SIG-M5 (cell line): ENCODE data around the gene DNPH1.

Source experiments
- DNase-seq: peaks from one replicate; lab custom pipeline; 2025; lab: John Stamatoyannopoulos, UW

The DNPH1 gene, protein sequence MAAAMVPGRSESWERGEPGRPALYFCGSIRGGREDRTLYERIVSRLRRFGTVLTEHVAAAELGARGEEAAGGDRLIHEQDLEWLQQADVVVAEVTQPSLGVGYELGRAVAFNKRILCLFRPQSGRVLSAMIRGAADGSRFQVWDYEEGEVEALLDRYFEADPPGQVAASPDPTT

DNA sequence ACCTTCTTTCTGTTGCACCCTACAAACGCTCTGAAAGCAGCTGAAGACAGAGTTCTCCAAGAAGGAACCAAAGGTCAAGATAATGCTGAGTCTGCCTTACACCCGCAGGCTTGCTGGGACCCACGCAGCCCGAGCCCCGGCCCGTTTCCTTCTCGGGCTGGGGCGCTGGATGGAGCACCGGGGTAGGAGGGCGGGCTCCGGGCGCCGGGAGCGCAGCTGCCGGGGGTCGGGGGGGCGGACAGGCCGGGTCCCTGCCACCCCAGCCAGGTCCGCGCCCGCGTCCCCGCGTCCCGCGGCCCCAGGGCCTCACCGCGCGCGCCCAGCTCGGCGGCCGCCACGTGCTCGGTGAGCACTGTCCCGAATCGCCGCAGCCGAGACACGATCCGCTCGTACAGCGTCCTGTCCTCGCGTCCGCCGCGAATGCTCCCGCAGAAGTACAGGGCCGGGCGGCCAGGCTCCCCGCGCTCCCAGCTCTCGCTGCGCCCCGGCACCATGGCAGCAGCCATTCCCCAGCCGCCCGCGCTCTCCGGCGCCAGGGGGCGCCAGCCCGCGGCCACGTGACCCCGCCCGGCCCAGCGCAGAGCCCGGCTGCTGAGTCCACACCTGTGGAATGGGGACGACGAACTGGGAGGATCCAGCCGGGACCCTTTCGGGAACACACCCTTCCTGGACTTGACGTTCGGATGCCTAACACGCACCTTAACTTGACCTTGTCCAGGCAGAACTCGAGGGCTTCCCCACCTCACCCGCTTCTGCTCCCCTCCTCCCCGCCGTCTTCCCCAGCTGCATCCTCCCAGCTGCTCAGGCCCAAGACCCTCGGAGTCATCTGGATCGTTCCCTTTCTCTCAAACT, at the start of gene DNPH1:
TSS of gene DNPH1 (minus strand) at position 531 of the 852 bp plus-strand sequence. CDS start at position 506, 25 bp downstream.
- no peak for DNase-seq

DNA sequence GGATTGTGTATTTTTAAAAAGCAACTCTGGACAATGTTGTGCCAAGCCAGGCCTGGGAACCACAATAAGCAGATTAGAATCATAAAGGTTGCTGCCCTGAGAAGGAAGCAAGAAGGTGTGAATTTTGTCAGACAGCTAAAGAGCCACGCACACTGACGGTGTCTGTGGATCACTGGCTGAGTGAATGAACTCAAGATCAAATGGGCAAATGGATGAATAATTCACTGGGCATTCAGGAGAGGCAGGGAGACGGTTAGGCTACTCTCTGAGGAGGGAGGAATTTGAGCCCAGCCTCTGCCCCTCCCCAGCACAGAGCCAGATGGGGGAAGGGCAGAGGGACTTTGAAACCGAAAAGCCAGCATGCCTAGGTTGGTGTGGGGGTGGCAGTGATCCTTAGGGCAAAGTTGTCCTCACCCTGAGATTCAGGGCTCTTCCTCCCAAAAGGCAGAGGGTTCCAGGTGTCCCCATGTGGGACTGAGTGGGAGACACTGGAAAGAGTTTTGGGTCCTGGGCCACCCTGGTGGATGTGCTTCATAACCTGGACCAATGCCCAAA, 49.3 kb upstream of the DNPH1 start:
- DNase-seq: no peak

DNA sequence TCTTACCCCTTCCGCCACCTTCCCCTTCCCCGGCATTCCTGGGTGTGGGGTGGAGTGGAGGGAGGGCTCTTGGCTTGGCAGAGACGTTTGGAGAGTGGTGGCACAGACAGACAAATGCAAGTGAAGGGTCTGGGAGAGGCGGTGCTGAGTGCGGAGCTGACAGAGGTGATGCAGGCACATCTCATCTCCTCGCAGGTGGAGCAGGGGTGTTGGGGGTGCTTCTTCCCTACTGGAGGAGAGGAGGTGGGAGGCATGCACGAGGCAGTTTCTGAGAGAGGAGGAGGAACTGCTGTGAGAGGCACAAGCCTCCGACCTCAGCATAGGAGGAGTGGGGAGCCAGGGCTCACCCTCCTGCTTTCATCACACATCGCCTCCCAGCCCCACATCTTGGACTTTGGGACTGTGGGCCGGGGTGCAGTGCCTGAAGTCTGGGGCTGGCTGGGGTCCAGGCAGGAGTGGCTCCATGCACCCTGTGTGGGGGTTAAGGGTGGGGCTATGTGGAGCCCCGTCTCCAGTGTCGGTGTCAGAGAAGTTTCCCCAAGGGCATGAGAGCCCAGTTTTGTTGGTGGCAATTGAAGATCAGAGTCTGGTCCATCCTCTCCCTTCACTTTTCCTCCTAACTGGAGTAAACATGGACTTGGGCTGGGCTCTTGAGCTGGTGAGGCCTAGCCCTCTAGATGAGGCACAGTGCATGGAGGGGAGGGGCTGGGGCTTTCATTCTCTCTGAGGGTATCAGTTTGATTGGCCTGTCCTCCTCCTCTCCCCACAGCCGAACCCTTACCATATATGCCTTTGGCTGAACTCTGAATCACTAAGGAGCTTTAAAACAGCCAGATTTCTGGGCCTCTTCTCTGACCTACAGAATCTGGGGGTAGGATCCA, 48.6 kb upstream of the DNPH1 start:
- no peak for DNase-seq

DNA sequence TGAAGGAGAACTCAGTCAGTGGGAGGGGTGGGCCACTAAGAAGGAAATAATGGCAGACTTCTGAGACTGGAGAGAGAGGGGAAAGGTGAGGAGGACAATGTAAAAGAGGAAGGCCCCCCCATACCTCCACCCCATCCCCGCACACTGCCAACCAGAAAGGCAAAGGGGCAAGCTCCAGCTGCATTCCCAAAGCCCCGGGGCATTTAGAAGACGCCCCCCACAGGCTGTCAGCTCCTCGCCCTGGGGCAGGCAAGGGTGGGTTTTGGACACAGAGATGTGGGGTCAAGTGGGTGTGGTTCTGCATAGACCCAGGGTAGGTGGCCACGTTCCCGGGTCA, 48.0 kb upstream of the DNPH1 start:
- no peak for DNase-seq

DNA sequence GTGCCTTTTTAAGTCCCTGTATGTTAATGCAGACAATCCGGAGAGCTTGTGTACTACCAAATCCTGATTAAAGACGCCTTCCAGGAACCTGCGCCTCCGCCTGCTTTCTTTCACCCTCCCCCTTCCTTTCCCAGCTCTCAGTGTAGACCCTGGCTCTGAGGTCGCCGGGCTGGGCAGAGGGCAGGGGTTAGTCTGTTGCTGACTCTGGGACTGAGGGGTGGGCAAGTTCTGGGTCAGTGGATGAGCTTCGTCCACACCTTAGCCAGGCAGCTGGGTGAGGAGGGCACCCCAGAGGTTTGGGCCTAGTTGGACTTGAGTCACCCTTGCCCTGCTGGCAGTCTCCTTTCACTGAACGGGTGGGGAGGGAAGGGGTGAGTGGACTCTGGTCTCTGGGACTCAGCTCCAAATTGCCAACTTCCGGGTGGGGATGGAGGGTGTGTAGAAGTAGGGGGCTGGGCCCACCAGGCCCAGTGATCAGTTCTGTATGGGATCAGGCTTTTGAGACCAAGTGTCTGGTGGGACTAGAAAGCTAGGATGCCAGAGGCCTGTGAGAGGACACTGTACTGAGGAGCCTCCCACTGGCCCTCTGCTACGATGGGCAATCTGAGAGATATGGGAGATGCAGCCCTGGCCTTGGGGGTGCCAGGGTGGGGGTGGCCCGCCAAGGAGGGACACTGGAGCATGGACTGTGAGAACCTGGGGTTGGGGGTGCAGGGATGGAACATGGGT, 47.5 kb upstream of the DNPH1 start:
- DNase-seq: no peak

DNA sequence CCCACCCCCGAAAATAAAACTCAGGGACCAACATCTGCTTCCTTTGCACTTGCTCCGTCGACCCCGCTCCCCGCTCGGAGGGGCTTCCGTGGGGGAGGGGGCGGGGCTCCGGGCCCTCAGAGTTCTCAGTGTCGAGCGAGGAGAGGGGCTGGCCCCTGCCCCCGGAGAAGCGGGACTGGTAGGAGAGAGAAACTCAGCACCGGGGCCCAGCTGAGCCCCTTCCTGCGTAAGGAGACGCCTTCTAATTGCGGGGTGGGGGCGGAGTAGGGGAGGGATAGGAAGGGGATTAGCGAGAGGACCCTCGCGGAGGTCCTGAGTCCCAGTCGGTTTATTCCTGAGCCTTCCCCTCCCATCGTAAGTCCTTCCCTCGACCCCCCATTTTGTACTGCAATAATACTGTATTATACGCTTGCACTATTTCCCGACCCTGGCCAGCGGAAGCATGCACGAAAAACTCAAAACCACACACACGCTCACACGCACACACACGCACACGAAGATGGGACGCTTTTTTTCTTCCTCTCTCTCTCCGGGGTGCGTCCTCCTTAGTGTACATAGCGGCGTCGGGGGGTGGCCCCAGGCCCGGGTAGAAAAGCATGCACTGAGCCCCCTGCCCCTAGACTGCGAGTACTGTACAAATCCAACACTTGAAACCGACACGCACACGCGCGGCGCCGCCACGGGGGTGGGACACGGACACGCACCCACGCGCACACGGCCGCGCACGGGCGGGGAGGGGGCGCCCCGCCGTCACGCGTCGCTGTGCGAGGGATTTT, 46.7 kb upstream of the DNPH1 start:
- no peak for DNase-seq

DNA sequence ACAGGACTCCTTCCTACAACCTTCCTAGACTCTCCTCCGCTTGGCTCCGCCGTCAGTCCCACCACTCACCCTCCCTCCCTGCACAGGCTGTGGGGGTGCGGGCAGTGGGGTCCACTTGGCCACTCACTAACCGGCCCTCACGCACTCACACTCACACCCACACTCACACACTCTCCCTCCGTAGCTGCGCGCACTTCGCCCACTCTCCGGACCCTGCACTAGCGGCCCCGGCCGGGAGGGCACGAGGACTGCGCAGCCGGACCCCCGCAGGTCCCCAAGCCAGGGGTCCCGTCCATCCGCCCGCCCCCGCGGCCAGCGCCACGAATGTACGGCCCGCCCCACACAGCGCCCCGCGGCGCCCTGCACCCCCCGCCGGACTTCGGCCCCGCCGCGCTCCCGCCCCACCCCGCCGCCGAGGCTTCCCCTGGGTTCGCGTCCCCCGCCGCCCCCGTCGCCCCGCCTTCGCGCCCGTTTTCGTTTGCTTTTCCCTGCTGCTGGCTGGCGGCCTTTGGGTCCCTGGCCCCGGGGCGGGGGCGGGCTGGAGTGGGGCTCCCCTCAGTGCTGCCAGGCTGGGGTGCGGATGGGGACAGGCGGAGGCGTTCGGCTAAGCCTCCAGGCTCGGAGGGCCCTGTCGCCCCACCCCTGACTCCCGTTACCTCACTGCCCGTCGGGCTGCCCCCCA, 45.8 kb upstream of the DNPH1 start:
- DNase-seq: no peak

DNA sequence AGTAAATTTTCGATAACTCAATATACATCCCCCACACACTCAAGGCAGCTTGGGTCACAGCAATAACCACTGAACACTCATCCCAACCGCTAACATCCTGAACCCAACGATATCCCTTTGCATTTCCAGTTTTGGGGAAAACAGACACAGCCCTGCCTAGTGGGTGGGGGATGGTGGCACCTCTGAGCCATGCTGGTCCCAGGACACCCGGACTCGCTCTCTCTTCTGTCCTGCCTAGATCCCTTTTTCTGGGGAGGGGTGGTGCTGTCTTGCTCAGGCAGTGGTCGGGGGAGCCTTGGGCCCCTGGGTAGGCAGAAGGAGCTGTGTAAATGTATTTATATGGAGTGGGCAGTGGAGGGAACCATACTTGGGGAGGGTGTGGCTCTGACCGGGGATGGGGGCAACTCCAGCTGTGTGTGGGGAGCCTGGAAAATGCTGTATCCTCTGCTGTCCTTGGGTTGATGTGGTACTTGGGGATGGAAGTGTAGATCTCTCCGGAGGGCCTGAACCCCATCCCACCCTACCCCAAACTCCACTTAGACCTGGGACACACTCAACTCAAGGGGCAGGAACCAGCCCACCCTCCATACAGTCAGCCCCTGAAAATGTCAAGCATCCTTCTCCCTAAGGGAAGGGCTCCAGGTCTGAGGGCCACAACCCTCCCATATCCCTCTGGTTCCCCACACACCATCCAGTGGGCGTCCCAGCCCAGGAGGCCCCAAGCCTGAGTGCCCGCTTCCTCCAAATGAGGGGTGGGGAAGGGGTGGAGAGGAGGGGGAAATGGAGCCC, 45.0 kb upstream of the DNPH1 start:
- DNase-seq: no peak

DNA sequence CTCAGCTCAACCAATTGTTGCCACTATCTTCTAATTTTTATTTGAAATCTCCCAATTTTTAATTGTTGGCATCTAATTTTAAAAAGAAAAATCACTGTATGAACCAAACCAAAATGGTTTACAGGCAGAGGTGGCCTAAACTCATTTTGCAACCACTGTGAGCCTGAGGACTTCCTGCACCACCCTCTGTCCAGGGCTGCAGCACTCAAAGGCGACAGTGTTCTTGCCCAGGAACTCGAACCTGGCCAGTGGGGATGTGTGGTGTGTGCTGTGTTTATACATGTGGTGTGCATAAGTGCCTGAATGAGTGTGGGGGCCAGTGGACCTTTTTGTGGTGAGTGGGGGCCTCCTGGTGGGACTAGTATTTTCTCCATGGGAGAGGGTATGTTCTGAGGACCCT, 44.4 kb upstream of the DNPH1 start:
- DNase-seq: no peak

DNA sequence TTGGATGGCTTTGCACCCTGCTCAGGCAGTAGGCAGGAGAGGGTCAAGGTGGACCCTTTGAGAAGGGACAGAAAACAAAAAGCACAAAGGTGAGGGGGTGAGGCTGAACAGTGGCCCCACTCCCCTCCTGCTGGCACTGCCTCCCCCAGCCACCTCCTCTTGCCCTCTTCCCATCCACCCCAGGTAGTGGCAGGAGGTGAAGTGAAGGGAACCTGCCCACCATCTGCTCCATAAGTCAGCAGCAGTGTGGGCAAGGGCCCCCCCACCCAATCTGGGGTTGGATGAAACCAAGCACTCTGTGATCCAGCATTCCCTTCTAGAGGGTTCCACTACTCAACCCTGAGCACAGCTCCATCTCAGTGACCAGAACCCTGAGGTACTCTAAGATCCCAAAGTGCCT, 42.7 kb upstream of the DNPH1 start:
- no peak for DNase-seq

DNA sequence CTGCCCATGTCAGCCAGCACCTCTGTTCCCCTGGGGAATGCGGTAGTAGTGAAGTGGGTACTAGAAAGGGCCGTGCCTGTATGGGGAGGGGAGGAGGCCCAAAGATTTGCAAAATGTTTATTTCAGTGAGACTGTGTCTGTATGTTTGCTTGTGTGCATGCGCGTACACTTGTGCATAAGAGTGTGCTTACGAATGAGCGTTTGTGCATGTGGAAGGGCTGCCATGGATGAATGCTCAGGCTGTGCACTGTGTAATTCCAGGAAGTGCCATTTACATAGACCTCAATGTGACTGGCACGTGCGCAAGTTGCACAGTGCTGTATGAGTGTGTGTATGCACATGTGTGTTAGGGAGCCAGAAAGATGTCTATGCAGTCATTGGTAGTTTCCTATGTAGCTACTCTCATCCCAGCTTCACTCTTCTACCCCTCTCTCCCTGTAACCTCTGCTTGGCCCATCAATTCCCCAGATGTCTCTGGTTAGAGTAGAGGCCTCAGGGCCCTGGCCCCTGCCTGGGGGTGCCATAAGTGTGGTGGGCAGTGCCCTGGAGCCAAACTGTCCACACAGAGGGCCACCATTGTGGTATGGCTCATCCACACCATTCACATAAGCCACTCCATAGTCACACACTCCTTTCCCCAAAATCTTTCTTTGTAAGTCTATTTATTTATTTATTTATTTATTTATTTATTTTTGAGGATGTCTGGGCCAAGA, 42.0 kb upstream of the DNPH1 start:
- DNase-seq: no peak

DNA sequence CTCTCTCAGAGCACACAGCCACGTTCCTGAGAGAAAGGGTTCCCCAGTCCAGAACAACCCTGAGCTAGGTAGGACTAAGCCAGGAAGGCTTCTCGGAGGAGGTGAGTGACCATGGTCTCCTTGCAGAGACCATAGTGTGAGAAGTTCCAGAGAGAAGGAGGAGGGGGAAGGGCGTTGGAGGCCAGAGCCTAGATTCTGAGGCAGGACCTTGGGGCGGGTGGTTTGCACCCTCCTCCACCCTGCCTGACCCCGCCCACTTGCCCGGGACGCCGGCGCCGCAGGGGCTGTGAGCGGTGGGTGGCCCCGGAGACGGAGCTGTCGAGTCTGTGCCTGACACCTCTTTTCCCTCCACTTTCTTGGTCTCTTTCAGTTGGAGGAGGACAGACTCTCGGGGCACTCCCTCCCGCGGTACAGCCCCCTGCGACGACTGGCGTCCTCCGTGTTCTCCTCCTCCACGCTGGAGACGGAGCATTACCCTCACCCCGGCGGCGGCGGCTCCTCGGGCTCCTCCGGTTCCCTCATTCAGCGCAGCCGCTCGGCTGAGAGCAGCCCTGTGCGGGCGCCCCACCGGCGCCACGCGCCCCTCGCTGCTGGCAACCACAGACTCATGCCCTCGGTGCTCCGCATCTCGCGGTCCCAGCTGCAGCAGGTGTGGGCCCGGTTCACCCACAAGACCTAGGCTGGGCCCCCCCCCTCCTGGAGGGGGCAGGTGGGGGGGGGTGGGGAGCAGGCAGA, 40.2 kb upstream of the DNPH1 start:
- no peak for DNase-seq

DNA sequence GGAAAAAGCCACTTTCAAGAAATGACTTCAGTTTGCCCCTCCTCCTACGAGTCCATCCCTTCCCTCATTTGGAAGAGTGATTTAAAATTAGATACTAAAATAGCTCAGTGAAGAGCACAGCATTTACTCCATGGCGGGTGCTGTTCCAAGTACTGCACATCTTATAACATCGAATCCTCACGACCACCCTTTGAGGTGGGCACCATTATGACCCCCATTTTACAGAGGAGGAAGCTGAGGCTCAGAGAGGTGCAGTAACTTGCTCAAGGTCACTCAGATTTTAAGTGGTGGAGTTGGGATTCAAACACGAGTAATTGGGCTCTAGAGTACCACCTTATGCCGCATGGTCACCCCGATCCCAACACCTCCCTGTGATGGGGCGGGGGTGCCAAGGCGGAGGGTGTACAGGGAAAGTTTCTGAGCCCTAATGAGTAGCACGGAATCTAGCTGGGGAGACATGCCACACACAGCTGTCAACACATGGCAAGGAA, 39.5 kb upstream of the DNPH1 start:
- DNase-seq: no peak

DNA sequence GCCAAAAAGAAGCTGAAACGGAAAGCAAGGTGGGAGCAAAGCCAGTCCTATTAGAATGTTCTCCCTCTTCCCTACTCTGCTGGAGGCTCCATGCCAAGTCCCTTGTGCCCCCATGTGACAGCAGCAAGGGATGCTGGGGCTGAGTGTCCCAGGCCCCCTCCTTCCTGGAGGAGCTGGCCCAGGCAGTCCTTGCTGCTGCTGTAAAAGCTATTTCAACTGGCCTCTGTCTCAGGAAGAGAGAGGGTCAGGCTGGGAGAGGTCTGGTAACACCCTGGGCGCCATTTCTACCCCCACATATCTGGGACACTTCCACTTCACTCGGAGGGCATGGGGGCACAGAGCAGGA, 39.0 kb upstream of the DNPH1 start:
- DNase-seq: no peak

DNA sequence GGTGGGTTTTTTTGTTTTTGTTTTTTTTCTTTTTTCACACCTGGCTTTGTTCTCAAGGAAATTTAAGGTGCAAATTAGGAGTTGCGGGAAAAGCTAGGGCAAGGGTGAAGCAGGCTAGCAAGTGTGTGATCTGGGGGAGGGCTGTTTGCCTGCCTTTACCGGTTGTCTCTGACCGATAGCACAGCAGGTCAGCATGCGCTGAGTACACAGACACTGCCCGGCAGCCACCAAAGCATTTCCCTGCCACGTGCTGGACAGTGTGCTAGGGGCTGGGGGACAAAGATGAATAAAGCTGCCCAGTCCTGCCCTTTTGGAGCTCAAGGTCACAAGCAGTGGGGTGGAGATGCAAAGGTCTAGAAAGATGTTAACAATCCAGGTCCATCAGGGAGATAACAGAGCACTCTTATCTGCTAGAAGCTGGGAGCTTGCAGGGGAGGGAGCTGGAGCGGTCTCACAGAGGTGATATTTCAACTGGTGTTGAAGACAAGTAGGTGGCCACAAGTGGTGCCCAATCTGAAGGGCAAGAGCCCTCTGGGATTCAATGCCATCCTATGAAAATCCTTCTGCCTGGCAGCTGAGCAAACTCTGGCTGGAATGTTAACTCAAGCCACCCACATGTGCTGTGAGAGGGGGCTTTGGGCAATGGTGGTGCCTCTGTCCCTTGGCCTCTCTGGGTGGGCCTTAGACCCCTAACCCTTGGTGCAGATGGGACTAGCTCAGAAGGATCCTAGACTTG, 38.5 kb upstream of the DNPH1 start:
- no peak for DNase-seq

DNA sequence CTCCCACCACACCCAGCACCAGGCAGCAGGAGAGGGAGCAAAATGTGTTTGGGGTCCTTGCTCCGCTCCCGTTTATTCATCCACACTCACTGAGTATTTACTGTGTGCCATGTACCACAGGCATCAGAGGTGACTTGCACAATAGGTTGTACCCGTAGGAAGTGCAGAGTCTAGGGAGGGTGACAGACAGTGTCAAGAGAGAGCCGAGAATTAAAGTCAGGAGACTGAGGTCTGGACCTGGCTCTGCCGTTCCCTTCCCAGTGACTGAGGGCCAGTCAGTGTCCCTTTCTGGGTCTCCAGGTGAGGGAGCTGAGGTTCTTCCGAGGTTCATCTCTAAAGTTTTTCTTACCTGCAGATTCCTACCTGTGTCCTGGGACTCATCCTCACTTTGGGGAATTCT, 36.3 kb upstream of the DNPH1 start:
- DNase-seq: no peak

DNA sequence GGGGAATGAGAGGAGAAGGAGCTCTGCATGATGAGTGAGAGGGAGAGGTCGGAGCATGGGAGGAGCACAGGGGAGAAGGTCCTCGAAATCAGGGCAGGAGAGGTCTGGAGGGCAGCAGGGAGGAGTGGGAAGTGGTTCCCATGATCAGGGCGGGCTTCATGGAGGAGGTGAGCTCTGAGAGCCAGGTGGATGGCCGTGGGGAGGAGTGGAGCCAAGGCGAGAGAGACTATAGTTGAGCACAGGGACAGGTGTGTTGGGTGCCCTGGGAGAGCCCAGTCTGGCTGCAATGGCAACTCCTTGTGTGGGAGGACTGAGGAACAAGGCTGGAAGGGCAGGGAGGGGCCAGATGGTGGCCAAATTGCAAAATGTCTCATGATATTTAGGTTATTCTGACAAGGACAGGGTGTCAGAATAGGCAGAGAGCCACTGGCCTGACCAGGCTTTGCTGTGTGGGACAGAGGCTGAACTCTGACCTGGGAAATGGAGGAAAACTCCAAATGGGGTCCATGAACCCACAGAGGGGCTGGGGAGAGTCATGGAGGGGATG, 35.4 kb upstream of the DNPH1 start:
- no peak for DNase-seq
